ENCODE results near the gene PTAFR.

The PTAFR gene

GRCh38 chr1:28176492-28177470, at the start of gene PTAFR:
Gene PTAFR, minus strand, starts transcription at chr1:28176690. Its CDS starts 25,669 bp downstream, at chr1:28151021.
- DNase-seq, result no peak

GRCh38 chr1:28213315-28213714, 36.8 kb upstream of the PTAFR start:
- DNase-seq, result no peak

GRCh38 chr1:28209700-28210099, 33.2 kb upstream of the PTAFR start:
- no peak for DNase-seq

GRCh38 chr1:28208818-28209441, 32.4 kb upstream of the PTAFR start:
- peak; percentile 61 for DNase-seq

GRCh38 chr1:28205243-28205642, 28.8 kb upstream of the PTAFR start:
- no peak for DNase-seq

GRCh38 chr1:28200234-28200873, 23.9 kb upstream of the PTAFR start:
- no peak for DNase-seq

GRCh38 chr1:28199328-28200233, 23.1 kb upstream of the PTAFR start:
- DNase-seq, result no peak

GRCh38 chr1:28197682-28198415, 21.4 kb upstream of the PTAFR start:
- no peak for DNase-seq

GRCh38 chr1:28196330-28196729, 19.8 kb upstream of the PTAFR start:
- no peak for DNase-seq

GRCh38 chr1:28195780-28196179, 19.3 kb upstream of the PTAFR start:
- no peak for DNase-seq

- DNase-seq, result no peak
Measured at GRCh38 chr1:28194326-28195035, 18.0 kb upstream of the PTAFR start.

- no peak for DNase-seq
Measured at GRCh38 chr1:28193701-28194161, 17.2 kb upstream of the PTAFR start.

GRCh38 chr1:28190996-28191645, 14.6 kb upstream of the PTAFR start:
- DNase-seq, result no peak

- no peak for DNase-seq
Measured at GRCh38 chr1:28190337-28190979, 14.0 kb upstream of the PTAFR start.

- DNase-seq, result no peak
Measured at GRCh38 chr1:28185071-28185470, 8.6 kb upstream of the PTAFR start.

- no peak for DNase-seq
Measured at GRCh38 chr1:28180306-28181305, 4.1 kb upstream of the PTAFR start.

GRCh38 chr1:28178690-28179485, 2.4 kb upstream of the PTAFR start:
- DNase-seq, result no peak
